H1 (cell line): ENCODE results near the gene NRP2. TPM values are rescaled to one million over a fixed set of nuclear protein-coding genes. Genes with fewer than 3 reads are reported as not detected.

Experiments used
- CTCF ChIA-PET: fragments of 300-600 bp; sonication (Branson Sonifier 250); formaldehyde crosslinking; loops from one replicate; lab custom pipeline; 2021; ENCODE audit not compliant: partially characterized antibody; lab: Charles Lee
- POLR2A ChIA-PET: fragments of 300-600 bp; sonication (Branson Sonifier 250); formaldehyde crosslinking; loops from one replicate; lab custom pipeline; 2021; ENCODE audit warnings: inconsistent platforms; ENCODE audit not compliant: partially characterized antibody; lab: Charles Lee
- DNase-seq, 2 experiments: peaks; one replicate each; pipeline versions ENCODE4 v3.0.0 to v3.0.0-alpha.2; 2010 to 2022; ENCODE audit warnings: low spot score in 2 of 2, low read depth in 1 of 2, mixed read lengths in 1 of 2
- FAIRE-seq: peaks from 2 replicates; lab custom pipeline; 2011; peaks lifted over from hg19 to GRCh38; lab: Jason Lieb, UNC
- H2AFZ ChIP-seq: 2 replicates; pipeline ENCODE4 v1.8.1; 2012; ENCODE audit warnings: low read length, inconsistent platforms
- H2AK5ac ChIP-seq: 2 replicates; pipeline ENCODE4 v1.6.1; 2013; ENCODE audit warnings: low read depth, low read length
- H2BK120ac ChIP-seq: replicated peaks from 2 replicates; pipeline ENCODE3; 2013; ENCODE audit warnings: low read depth, low read length, inconsistent platforms
- H2BK12ac ChIP-seq: 2 replicates; pipeline ENCODE4 v1.6.1; 2013; ENCODE audit warnings: low read depth, low read length
- H2BK15ac ChIP-seq: 2 replicates; pipeline ENCODE4 v1.6.1; 2013; ENCODE audit warnings: low read length
- H2BK20ac ChIP-seq: 2 replicates; pipeline ENCODE4 v1.6.1; 2013; ENCODE audit warnings: low read length
- H2BK5ac ChIP-seq: 2 replicates; pipeline ENCODE4 v1.6.1; 2013; ENCODE audit warnings: low read depth, low read length
- H3K14ac ChIP-seq: 2 replicates; pipeline ENCODE4 v1.6.1; 2013; ENCODE audit warnings: inconsistent platforms; ENCODE audit not compliant: insufficient read length
- H3K18ac ChIP-seq: 2 replicates; pipeline ENCODE4 v1.6.1; 2013; ENCODE audit warnings: low read length; ENCODE audit errors: extremely low read depth
- H3K23ac ChIP-seq: 2 replicates; pipeline ENCODE4 v1.6.1; 2013; ENCODE audit warnings: inconsistent platforms; ENCODE audit not compliant: insufficient read length
- H3K23me2 ChIP-seq: 2 replicates; pipeline ENCODE4 v1.6.1; 2013; ENCODE audit warnings: low read depth, low read length
- H3K27ac ChIP-seq: 2 replicates; pipeline ENCODE4 v1.6.1; 2011; ENCODE audit warnings: low read depth, low read length, inconsistent platforms
- H3K27me3 ChIP-seq, 4 experiments: replicated peaks in 1 of 4; 1 replicate in 1 of 4; 2 replicates in 3 of 4; pipeline versions ENCODE4 v1.6.1 to v1.8.1; 2011 to 2013; ENCODE audit warnings: low read length in 3 of 4, mild to moderate bottlenecking in 3 of 4, inconsistent platforms in 2 of 4, mixed read lengths in 2 of 4, moderate library complexity in 1 of 4; ENCODE audit not compliant: control insufficient read depth in 3 of 4, insufficient read depth in 3 of 4; ENCODE audit errors: extremely low read depth in 1 of 4
- H3K36me3 ChIP-seq, 4 experiments: 2 replicates each; pipeline versions ENCODE4 v1.6.1 to v1.8.1; 2011 to 2013; ENCODE audit warnings: mild to moderate bottlenecking in 4 of 4, low read length in 3 of 4, moderate library complexity in 2 of 4, control low read depth in 1 of 4, inconsistent platforms in 1 of 4; ENCODE audit not compliant: insufficient read depth in 4 of 4, control insufficient read depth in 2 of 4
- H3K4ac ChIP-seq: replicated peaks from 2 replicates; pipeline ENCODE3; 2013; ENCODE audit warnings: low read length, low read depth, mixed read lengths, inconsistent platforms; ENCODE audit not compliant: insufficient read length
- H3K4me1 ChIP-seq, 4 experiments: replicated peaks in 1 of 4; 1 replicate in 1 of 4; 2 replicates in 3 of 4; pipeline versions ENCODE4 v1.6.1 to v1.8.1; 2011 to 2013; ENCODE audit warnings: low read length in 3 of 4, inconsistent platforms in 2 of 4, mixed read lengths in 1 of 4; ENCODE audit not compliant: insufficient read depth in 4 of 4, control insufficient read depth in 3 of 4
- H3K4me2 ChIP-seq, 2 experiments: 2 replicates each; pipeline versions ENCODE4 v1.6.1 to v1.8.1; 2011 to 2013; ENCODE audit warnings: low read depth in 2 of 2, low read length in 2 of 2, control low read depth in 1 of 2, inconsistent platforms in 1 of 2, mild to moderate bottlenecking in 1 of 2; ENCODE audit not compliant: insufficient read depth in 1 of 2
- H3K4me3 ChIP-seq, 4 experiments: fragments of 200-600, 300-600 bp in 1 of 4; sonication (generic), shearing (Covaris generic), sonication (Bioruptor Twin) in 1 of 4; 2 replicates each; pipeline versions ENCODE4 v1.5.1 to v1.8.1; 2011 to 2016; ENCODE audit warnings: low read length in 4 of 4, low read depth in 3 of 4, control low read depth in 2 of 4, inconsistent platforms in 2 of 4, mild to moderate bottlenecking in 2 of 4, mixed read lengths in 1 of 4, moderate library complexity in 1 of 4; ENCODE audit not compliant: insufficient read depth in 2 of 4; ENCODE audit errors: extremely low read depth in 1 of 4
- H3K56ac ChIP-seq: replicated peaks from 2 replicates; pipeline ENCODE3; 2013; ENCODE audit warnings: low read depth, mild to moderate bottlenecking, mixed read lengths, low read length, inconsistent platforms; ENCODE audit not compliant: insufficient read length
- H3K79me1 ChIP-seq: 2 replicates; pipeline ENCODE4 v1.6.1; 2013; ENCODE audit warnings: low read depth, low read length, control low read depth
- H3K79me2 ChIP-seq, 2 experiments: 2 replicates each; pipeline versions ENCODE4 v1.6.1 to v1.8.1; 2012 to 2013; ENCODE audit warnings: low read length in 2 of 2, mild to moderate bottlenecking in 2 of 2, inconsistent platforms in 1 of 2; ENCODE audit not compliant: insufficient read depth in 2 of 2, control insufficient read depth in 1 of 2
- H3K9ac ChIP-seq, 4 experiments: replicated peaks in 1 of 4; 1 replicate in 1 of 4; 2 replicates in 3 of 4; pipeline versions ENCODE4 v1.6.1 to v1.8.1; 2011 to 2013; ENCODE audit warnings: low read depth in 3 of 4, low read length in 3 of 4, control low read depth in 2 of 4, mild to moderate bottlenecking in 2 of 4, moderate library complexity in 2 of 4, inconsistent platforms in 1 of 4; ENCODE audit errors: extremely low read depth in 1 of 4
- H3K9me3 ChIP-seq, 2 experiments: 2 replicates each; pipeline versions ENCODE4 v1.6.1 to v1.8.1; 2012 to 2013; ENCODE audit warnings: mild to moderate bottlenecking in 2 of 2, moderate library complexity in 2 of 2, control low read depth in 1 of 2, inconsistent platforms in 1 of 2, low read depth in 1 of 2, low read length in 1 of 2, mixed read lengths in 1 of 2; ENCODE audit not compliant: insufficient read depth in 2 of 2
- H4K20me1 ChIP-seq, 2 experiments: replicated peaks in 1 of 2; 2 replicates each; pipeline versions ENCODE3 to v1.8.1; 2011 to 2013; ENCODE audit warnings: inconsistent platforms in 2 of 2, low read length in 2 of 2, mild to moderate bottlenecking in 1 of 2; ENCODE audit not compliant: insufficient read depth in 2 of 2, control insufficient read depth in 1 of 2
- H4K5ac ChIP-seq: 2 replicates; pipeline ENCODE4 v1.6.1; 2013; ENCODE audit warnings: low read length, low read depth, mixed read lengths, inconsistent platforms; ENCODE audit not compliant: insufficient read length
- H4K8ac ChIP-seq: 2 replicates; pipeline ENCODE4 v1.8.0; 2013; ENCODE audit warnings: mild to moderate bottlenecking, moderate library complexity, low read length, inconsistent platforms; ENCODE audit not compliant: insufficient read depth; ENCODE audit errors: extremely low read depth
- H4K91ac ChIP-seq: replicated peaks from 2 replicates; pipeline ENCODE3; 2013; ENCODE audit warnings: low read length, mixed read lengths, inconsistent platforms; ENCODE audit not compliant: insufficient read length
- CHD1 ChIP-seq: IDR thresholded peaks from 2 replicates; pipeline ENCODE4 v1.6.1; 2012; ENCODE audit warnings: low read depth, low read length, improper control_type of control experiment
- EP300 ChIP-seq, 2 experiments: IDR thresholded peaks; 1 replicate in 1 of 2; 2 replicates in 1 of 2; pipeline ENCODE4 v1.6.1; 2011 to 2012; ENCODE audit warnings: low read depth in 2 of 2, low read length in 2 of 2, mild to moderate bottlenecking in 2 of 2, borderline replicate concordance in 1 of 2, inconsistent platforms in 1 of 2, moderate library complexity in 1 of 2
- JUN ChIP-seq: IDR thresholded peaks from 2 replicates; pipeline ENCODE4 v1.6.1; 2011; ENCODE audit warnings: low read depth, mild to moderate bottlenecking, improper control_type of control experiment, low read length
- MAFK ChIP-seq: IDR thresholded peaks from 2 replicates; pipeline ENCODE4 v1.6.1; 2012; ENCODE audit warnings: low read depth, mild to moderate bottlenecking, improper control_type of control experiment, low read length
- NANOG ChIP-seq: IDR thresholded peaks from 2 replicates; pipeline ENCODE4 v1.6.1; 2011; ENCODE audit warnings: low read length, low read depth, mild to moderate bottlenecking, inconsistent platforms; ENCODE audit not compliant: insufficient read depth, poor library complexity, severe bottlenecking
- NRF1 ChIP-seq: IDR thresholded peaks from 2 replicates; pipeline ENCODE4 v1.6.1; 2011; ENCODE audit warnings: mild to moderate bottlenecking, low read depth, low read length, improper control_type of control experiment
- RNF2 ChIP-seq: fragments of 200-900, 300-1000 bp; sonication (generic); IDR thresholded peaks from 2 replicates; pipeline ENCODE4 v1.7.1; 2016; ENCODE audit warnings: borderline replicate concordance, low read depth, mild to moderate bottlenecking, antibody characterized with exemption, low read length; ENCODE audit not compliant: poor library complexity, severe bottlenecking; ENCODE audit errors: missing control alignments
- SUZ12 ChIP-seq: fragments of 200-600 bp; sonication (generic); IDR thresholded peaks from 2 replicates; pipeline ENCODE4 v1.6.1; 2012; ENCODE audit warnings: mild to moderate bottlenecking, inconsistent platforms, low read length, moderate library complexity, mixed read lengths
- YY1 ChIP-seq: IDR thresholded peaks from 2 replicates; pipeline ENCODE4 v1.6.1; 2011; ENCODE audit warnings: low read depth, mild to moderate bottlenecking, low read length
- ZNF274 ChIP-seq: IDR thresholded peaks from 2 replicates; pipeline ENCODE4 v1.7.0; 2012; ENCODE audit warnings: low read length, borderline replicate concordance; ENCODE audit errors: extremely low read depth
- WGBS, 2 experiments: shearing (Covaris generic) in 1 of 2; methylation state at CpG; one replicate each; pipeline versions ENCODE4 v1.1.6 to v1.1.7; 2013 to 2015; ENCODE audit warnings: low lambda C conversion rate in 2 of 2, mixed read lengths in 2 of 2, inconsistent platforms in 1 of 2, low coverage in 1 of 2, missing lambda C conversion rate in 1 of 2; ENCODE audit not compliant: insufficient replicate concordance in 2 of 2, insufficient coverage in 1 of 2, insufficient read length in 1 of 2; ENCODE audit errors: extremely low coverage in 1 of 2, missing lambda C conversion rate in 1 of 2; 5-methylcytosine and 5-hydroxymethylcytosine counted together
- polyA plus RNA-seq, 7 experiments: library from polyadenylated mRNA; depleted of rRNA in 3 of 7; stranded (reverse) in 5 of 7; unstranded in 2 of 7; fragments of >200 nt in 5 of 7; fragments of 200-250 nt in 2 of 7; gene quantifications; 1 replicate in 5 of 7; 2 replicates in 1 of 7; 4 replicates in 1 of 7; pipeline versions ENCODE4 v1.2.1 to v1.2.3, GENCODE V29; 2011 to 2013; ENCODE audit warnings: missing spikeins in 2 of 7, mixed read lengths in 2 of 7
- total RNA-seq: library from RNA; stranded (reverse); fragmentation: NEBNext Ultra II Directional; extraction: Animal tissue kit (Norgen Biotek cat#: 25700); gene quantifications from 2 replicates; pipeline ENCODE4 v1.2.1, GENCODE V29; 2021

The NRP2 gene
- total and polyA plus RNA-seq, 2 of the 8 experiments (the other 6 are each of a cell fraction or from before 2014, with no cell fraction given) = 32.0 to 37.8 TPM

DNA sequence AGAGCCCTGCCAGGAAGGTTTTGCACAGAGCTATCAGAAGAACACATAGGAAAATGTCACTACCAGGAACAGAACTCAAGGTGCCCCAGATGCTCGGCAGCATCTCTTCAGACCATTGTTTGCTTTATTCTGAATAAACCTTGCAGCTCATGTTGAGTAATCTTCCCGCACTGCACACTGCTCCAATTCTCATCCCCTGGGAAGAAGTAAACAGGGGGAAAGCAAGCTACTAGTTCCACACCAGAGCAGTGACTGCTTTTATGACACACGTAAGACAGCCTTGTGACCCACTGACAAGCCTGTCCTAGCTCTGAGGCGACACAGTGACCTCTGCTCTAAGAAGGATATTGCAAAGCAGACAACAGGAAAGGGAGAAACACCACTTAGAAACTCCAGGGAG lies 44.2 kb downstream of the NRP2 start:
- POLR2A ChIA-PET = no interaction called here
- no peak overlapping the region for H3K27ac ChIP-seq
- no peak for FAIRE-seq
- H3K4me1 ChIP-seq = peaks cover 4 to 25% (median 16%) of the 10 kb centered on the region in 4 experiments
- no peak overlapping the region for H3K14ac ChIP-seq
- H2AFZ ChIP-seq = no peak overlapping the region
- H3K36me3 ChIP-seq = peaks cover 10 to 62% (median 46%) of the 10 kb centered on the region in 4 experiments
- H3K56ac ChIP-seq = no peak overlapping the region
- no peak overlapping the region for H4K5ac ChIP-seq
- H4K20me1 ChIP-seq = no peaks in the 10 kb centered on the region
- H2BK12ac ChIP-seq = no peak overlapping the region
- no peak for DNase-seq
- no peak overlapping the region for H4K91ac ChIP-seq
- no peak overlapping the region for H3K18ac ChIP-seq
- CTCF ChIA-PET = interaction anchor here (0.6 to 1.8 kb wide), 7 partner anchors 14 to 197 kb away, joined by 3 to 4 read pairs (median 3); no protein-coding TSS in a partner anchor
- H3K4me2 ChIP-seq = no peak overlapping the region
- H2BK20ac ChIP-seq = no peak overlapping the region
- no peak overlapping the region for H3K4ac ChIP-seq
- peaks cover 3% of the 10 kb centered on the region; the same call in 1 of the 2 replicates for H3K79me1 ChIP-seq
- no peak overlapping the region for H2BK120ac ChIP-seq
- no peak overlapping the region for H3K4me3 ChIP-seq
- no peaks in the 10 kb centered on the region for H3K27me3 ChIP-seq
- H3K9ac ChIP-seq = no peak overlapping the region
- H3K23me2 ChIP-seq = no peaks in the 10 kb centered on the region
- H3K9me3 ChIP-seq = no peaks in the 10 kb centered on the region
- 87% methylated on average over 4 of the region's 4 CpGs; no CpG with 5 or more reads in 1 of the 2 experiments for WGBS, 2 experiments
- no peak overlapping the region for H2AK5ac ChIP-seq
- no peak overlapping the region for H4K8ac ChIP-seq
- no peaks in the 10 kb centered on the region for H3K79me2 ChIP-seq
- no peak overlapping the region for H3K23ac ChIP-seq
- no peak overlapping the region for H2BK15ac ChIP-seq
- H2BK5ac ChIP-seq = no peak overlapping the region
- TF ChIP-seq EP300 (IDR thresholded peaks at IDR 0.05; ENCODE audit: borderline replicate concordance in 1 of 2, low read depth in 2 of 2, low read length in 2 of 2) (no peak), YY1 (no peak), NRF1 (no peak), MAFK (no peak), RNF2 (no peak), SUZ12 (no peak), JUN (no peak), CHD1 (no peak), NANOG (no peak), ZNF274 (no peak)
- TF ChIP-seq, all 59 proteins: peak for 0
